ENCODE results near the gene RASAL3.

The RASAL3 gene

DNA sequence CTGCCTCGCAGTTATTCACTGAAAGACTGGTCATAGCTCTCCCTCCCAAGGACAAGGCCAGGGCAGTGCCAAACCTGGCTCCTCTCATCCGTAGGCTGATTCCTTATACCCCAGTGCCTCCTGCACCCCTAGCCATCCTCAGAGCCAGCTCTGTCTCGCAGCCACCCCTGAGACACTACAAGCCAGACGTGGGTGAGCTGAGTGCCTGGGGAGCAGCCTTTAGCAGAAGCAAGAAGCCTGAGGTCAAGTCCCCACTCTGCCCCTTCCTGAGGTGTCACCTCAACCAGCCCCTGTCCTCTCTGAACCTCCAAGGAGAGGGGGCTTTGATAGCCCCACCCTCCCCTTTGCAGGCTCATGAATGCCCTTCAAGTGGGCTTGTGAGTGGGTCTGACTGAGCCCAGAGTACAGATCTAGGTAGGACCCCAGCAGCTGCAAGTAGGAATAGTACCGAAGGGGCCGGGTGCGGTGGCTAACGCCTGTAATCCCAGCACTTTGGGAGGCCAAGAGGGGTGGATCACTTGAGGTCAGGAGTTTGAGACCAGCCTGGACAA, 30.8 kb downstream of the RASAL3 start:
- POLR2A ChIA-PET, result no interaction called here

DNA sequence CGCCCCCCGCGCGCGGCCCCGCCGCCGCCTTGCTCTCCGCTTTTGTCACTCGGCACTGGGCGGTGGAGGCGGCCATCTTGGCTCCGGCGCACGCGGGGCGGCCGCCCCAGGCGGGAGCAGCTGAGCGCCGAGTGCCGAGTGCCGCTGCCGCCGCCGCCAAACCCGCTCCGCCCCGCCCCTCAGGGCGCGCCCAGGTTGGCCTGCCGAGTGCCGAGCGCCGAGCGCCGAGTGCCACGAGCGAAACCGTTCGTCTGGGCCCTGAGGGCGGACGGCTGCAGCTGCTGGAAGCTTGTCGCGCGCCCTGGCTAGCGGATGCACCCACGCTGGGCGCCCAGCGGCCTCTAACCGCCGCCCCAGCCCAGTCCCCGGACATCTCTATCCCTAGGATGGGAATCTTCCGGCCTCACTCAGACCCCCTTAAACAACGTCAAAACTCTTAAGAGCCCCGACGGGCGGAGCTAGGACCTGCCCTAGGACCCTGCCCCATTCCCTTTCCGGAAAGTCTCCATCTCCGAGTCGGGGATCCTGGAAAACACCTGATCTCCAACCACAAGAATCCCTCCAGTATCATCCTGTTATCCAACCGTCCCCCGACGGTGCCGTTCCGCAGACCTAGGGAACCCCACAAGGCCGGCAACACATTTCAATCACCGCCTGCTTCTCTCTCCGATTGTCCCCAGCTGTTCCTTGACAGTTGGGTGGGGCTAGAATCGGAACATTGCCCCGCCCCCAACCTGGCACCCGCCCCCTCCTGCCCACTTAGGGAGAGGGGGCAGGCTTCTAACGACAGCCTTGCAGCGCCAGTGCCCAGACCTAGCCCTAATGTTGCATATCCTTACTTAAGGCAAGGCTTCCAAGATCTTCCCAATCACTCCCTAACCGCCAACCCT, 31.5 kb downstream of the RASAL3 start:
- POLR2A ChIA-PET, result interaction anchor here (0.6 kb wide), 2 partner anchors 225 to 237 kb away, joined by 3 to 4 read pairs; no protein-coding TSS in a partner anchor
- CTCF ChIA-PET, result interaction anchor here (0.8 to 2.0 kb wide), 4 partner anchors 14 to 34 kb away, joined by 3 to 15 read pairs (median 4); partner anchors contain the start of gene AKAP8L
- DNase-seq (ENCODE audit: extremely low spot score), result peak; percentile 98
- TF ChIP-seq, protein P1, sequence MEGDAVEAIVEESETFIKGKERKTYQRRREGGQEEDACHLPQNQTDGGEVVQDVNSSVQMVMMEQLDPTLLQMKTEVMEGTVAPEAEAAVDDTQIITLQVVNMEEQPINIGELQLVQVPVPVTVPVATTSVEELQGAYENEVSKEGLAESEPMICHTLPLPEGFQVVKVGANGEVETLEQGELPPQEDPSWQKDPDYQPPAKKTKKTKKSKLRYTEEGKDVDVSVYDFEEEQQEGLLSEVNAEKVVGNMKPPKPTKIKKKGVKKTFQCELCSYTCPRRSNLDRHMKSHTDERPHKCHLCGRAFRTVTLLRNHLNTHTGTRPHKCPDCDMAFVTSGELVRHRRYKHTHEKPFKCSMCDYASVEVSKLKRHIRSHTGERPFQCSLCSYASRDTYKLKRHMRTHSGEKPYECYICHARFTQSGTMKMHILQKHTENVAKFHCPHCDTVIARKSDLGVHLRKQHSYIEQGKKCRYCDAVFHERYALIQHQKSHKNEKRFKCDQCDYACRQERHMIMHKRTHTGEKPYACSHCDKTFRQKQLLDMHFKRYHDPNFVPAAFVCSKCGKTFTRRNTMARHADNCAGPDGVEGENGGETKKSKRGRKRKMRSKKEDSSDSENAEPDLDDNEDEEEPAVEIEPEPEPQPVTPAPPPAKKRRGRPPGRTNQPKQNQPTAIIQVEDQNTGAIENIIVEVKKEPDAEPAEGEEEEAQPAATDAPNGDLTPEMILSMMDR (IDR thresholded peaks at IDR 0.05; ENCODE audit: control extremely low read depth, extremely low read depth, low read depth, missing control alignments), result no peak

More for the DNA sequence above, 30.8 kb downstream of the RASAL3 start:
- no peak for DNase-seq (ENCODE audit: extremely low spot score)
- TF ChIP-seq, protein P1 (IDR thresholded peaks at IDR 0.05; ENCODE audit: control extremely low read depth, extremely low read depth, low read depth, missing control alignments), result no peak
- CTCF ChIA-PET, result interaction anchor here (0.8 to 2.0 kb wide), 5 partner anchors 14 to 53 kb away, joined by 3 to 15 read pairs (median 3); partner anchors contain the start of gene AKAP8L

DNA sequence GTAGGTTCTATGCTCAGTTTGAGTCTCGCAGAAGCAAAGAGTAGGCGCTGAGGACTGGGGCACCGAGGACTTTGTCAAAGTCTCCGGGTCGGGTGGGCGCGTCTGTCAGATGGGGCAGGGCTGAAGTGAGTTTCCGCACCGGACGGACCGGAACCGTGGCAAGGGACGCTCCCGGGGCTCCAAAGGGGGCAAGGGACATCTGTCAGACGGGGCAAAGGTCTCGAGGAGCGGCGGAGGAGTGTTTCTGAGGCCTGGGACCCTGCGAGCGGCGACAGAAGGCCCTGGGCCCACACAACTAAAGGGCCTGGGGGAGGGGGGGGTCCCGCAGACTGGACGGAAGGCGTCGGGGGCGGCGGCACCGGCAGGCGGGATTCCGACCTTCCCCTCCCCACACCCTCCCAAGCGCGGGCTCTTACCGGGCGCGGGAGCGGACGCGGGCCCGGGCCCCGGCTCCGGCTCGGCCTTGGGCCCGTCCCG, 32.3 kb downstream of the RASAL3 start:
- CTCF ChIA-PET, result interaction anchor here (2.0 to 4.0 kb wide), 2 partner anchors 12 to 13 kb away, joined by 15 to 44 read pairs; partner anchors contain the start of gene AKAP8L
- TF ChIP-seq, protein P1 (IDR thresholded peaks at IDR 0.05; ENCODE audit: control extremely low read depth, extremely low read depth, low read depth, missing control alignments), result no peak
- POLR2A ChIA-PET, result interaction anchor here (0.6 kb wide), 1 partner anchor 224 kb away, joined by 3 read pairs; no protein-coding TSS in a partner anchor
- DNase-seq (ENCODE audit: extremely low spot score), result peak; percentile 45

DNA sequence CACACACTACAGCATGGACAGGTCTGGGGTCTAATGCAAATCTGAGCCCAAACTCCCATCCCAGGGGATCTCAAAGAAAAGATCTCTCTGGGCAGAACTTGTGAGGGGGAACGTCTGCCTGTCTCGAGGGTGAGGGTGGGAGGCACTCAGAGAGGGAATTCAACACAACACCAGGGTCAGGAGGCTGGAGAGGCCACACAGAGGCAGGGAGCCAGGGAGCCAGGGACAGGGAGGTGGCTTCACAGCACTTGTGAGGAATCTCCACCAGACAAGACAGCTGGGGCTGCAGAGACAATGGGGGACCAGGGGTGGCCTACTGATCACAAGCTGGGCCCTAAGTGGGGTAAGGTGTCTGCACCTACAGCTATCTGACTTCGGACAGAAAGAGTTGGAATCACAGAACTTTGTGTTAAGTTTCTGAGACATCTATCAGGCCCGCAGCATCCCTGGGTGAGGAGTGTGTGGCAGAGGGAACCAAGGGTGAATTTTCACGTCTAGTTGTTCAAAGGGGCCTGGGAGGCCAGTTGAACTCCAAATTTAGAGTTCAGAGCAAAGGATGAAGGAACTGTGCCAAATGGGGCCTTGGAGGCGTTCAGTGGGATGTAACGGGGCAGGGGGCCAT, 32.8 kb downstream of the RASAL3 start:
- no peak for DNase-seq (ENCODE audit: extremely low spot score)
- ChIA-PET CTCF (interaction anchor here (1.3 to 4.0 kb wide), 2 partner anchors 11 to 124 kb away, joined by 4 to 44 read pairs; partner anchors contain the start of gene AKAP8L), POLR2A (interaction anchor here (0.7 to 1.1 kb wide), 2 partner anchors 9 to 12 kb away, joined by 3 read pairs; partner anchors contain the start of gene AKAP8L)
- TF ChIP-seq, protein P1 (IDR thresholded peaks at IDR 0.05; ENCODE audit: control extremely low read depth, extremely low read depth, low read depth, missing control alignments), result no peak

DNA sequence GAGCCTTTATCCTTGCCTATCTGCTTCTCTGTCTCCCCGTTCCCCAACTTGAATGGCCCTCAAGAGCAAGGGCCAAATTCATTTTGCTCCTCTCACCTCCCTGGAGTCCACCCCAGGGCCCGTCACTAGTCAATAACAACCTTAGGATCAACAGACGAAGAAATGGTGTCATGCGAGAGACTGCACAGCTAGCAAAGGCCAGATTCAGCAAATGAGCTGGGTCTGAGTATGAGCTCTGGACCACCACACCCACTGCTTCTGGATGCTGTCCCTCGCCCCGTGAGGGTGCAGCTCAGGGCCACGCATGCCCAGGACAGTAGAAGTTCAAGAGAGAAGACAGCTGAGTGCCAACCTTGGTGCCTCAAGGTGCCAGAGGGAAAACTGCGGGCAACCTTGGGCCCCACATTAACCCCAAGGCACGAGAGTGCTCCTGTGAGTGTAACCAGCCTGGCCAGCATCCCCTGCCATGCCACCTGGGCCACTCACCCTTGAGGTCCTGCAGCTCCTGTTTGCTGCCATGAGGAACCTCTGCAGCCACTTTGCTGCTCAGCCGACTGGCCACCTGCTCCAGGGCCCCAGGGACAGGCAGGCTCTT, 33.7 kb downstream of the RASAL3 start:
- POLR2A ChIA-PET, result interaction anchor here (1.1 kb wide), 1 partner anchor 11 kb away, joined by 3 read pairs; the partner anchor contains the start of gene AKAP8L
- DNase-seq (ENCODE audit: extremely low spot score), result no peak
- CTCF ChIA-PET, result interaction anchor here (1.3 to 4.0 kb wide), 2 partner anchors 10 to 125 kb away, joined by 4 to 44 read pairs; partner anchors contain the start of gene AKAP8L
- TF ChIP-seq, protein P1 (IDR thresholded peaks at IDR 0.05; ENCODE audit: control extremely low read depth, extremely low read depth, low read depth, missing control alignments), result no peak
